Measurements from ENCODE around the gene HS3ST6.
A peak's percentile ranks its signal among the peaks of the same experiment; 100 is the strongest.
"Not testable (repeated sequence)": the region's sequence is repeated elsewhere in the genome, so short reads cannot be mapped to it uniquely, and the experiment has no call there.

HS3ST6 gene

GRCh38 chr16:1877804-1878203 lies 40.4 kb downstream of the HS3ST6 start:
- no peak for DNase-seq (ENCODE audit: low read depth, low spot score)

GRCh38 chr16:1877089-1877488 lies 41.1 kb downstream of the HS3ST6 start:
- no peak for DNase-seq (ENCODE audit: low read depth, low spot score)

GRCh38 chr16:1876468-1876867 lies 41.7 kb downstream of the HS3ST6 start:
- no peak for DNase-seq (ENCODE audit: low read depth, low spot score)

- not testable (repeated sequence) for DNase-seq (ENCODE audit: low read depth, low spot score)
These were observed 42.1 kb downstream of the HS3ST6 start for GRCh38 chr16:1876066-1876465.

- DNase-seq (ENCODE audit: low read depth, low spot score) = no peak
These were observed 43.4 kb downstream of the HS3ST6 start for GRCh38 chr16:1874854-1875253.

GRCh38 chr16:1871974-1872635 lies 46.1 kb downstream of the HS3ST6 start, which contains the start of gene MEIOB:
Gene MEIOB, minus strand, starts transcription at chr16:1872164. Its CDS starts 3,989 bp downstream, at chr16:1868175.
- DNase-seq (ENCODE audit: low read depth, low spot score) = peak; percentile 51

- DNase-seq (ENCODE audit: low read depth, low spot score) = peak; percentile 76
These were observed 47.7 kb downstream of the HS3ST6 start for GRCh38 chr16:1870365-1871082.

GRCh38 chr16:1865902-1866690 lies 52.1 kb downstream of the HS3ST6 start:
- no peak for DNase-seq (ENCODE audit: low read depth, low spot score)

- peak; percentile 48 for DNase-seq (ENCODE audit: low read depth, low spot score)
These were observed 54.3 kb downstream of the HS3ST6 start for GRCh38 chr16:1863681-1864460.

GRCh38 chr16:1862394-1862793 lies 55.8 kb downstream of the HS3ST6 start:
- DNase-seq (ENCODE audit: low read depth, low spot score) = no peak

GRCh38 chr16:1861730-1862129 lies 56.5 kb downstream of the HS3ST6 start:
- no peak for DNase-seq (ENCODE audit: low read depth, low spot score)
